SK-N-SH (cell line): ENCODE results near the gene PPP1R9B. TPM values are rescaled to one million over a fixed set of nuclear protein-coding genes. Genes with fewer than 3 reads are reported as not detected.

Experiments used
- CTCF ChIA-PET: fragments of 300-600, 350-600 bp; formaldehyde crosslinking; extraction: SDS; loops from one replicate; lab custom pipeline; 2021; lab: Yijun Ruan, JAX
- POLR2A ChIA-PET: fragments of 350-600 bp; sonication (Branson Sonifier 250); formaldehyde crosslinking; extraction: SDS; loops from one replicate; lab custom pipeline; 2020; ENCODE audit warnings: antibody characterized with exemption, inconsistent platforms; lab: Yijun Ruan, JAX
- DNase-seq: peaks from one replicate; pipeline ENCODE4 v3.0.0; 2012
- H2AFZ ChIP-seq: fragments of 200-600 bp; sonication (generic); 2 replicates; pipeline ENCODE4 v1.8.1; 2016; ENCODE audit warnings: antibody characterized with exemption, mild to moderate bottlenecking, low read depth
- H3F3A ChIP-seq: fragments of 200-600 bp; sonication (generic); replicated peaks from 2 replicates; pipeline ENCODE3; 2016; ENCODE audit warnings: antibody characterized with exemption, mild to moderate bottlenecking; ENCODE audit not compliant: insufficient read depth
- H3K27ac ChIP-seq, 2 experiments: fragments of 200-500 bp in 1 of 2; fragments of 200-600 bp in 1 of 2; sonication (Bioruptor generic) in 1 of 2; sonication (generic), shearing (Covaris generic) in 1 of 2; 2 replicates each; pipeline versions ENCODE4 v1.5.1 to v1.6.1; 2014 to 2016; ENCODE audit warnings: low read depth in 2 of 2, inconsistent platforms in 1 of 2, low read length in 1 of 2, mild to moderate bottlenecking in 1 of 2, mixed read lengths in 1 of 2
- H3K27me3 ChIP-seq: fragments of 200-600 bp; sonication (generic), shearing (Covaris generic); 2 replicates; pipeline ENCODE4 v1.6.1; 2016; ENCODE audit warnings: mixed run types; ENCODE audit not compliant: insufficient read depth
- H3K36me3 ChIP-seq, 2 experiments: fragments of 200-500 bp in 1 of 2; fragments of 200-600 bp in 1 of 2; sonication (Bioruptor generic) in 1 of 2; sonication (generic) in 1 of 2; replicated peaks in 1 of 2; 2 replicates each; pipeline versions ENCODE3 to v1.5.1; 2014 to 2016; ENCODE audit warnings: low read length in 1 of 2, mild to moderate bottlenecking in 1 of 2; ENCODE audit not compliant: insufficient read depth in 2 of 2, control insufficient read depth in 1 of 2
- H3K4me1 ChIP-seq, 2 experiments: fragments of 200-500 bp in 1 of 2; fragments of 200-600 bp in 1 of 2; sonication (Bioruptor generic) in 1 of 2; sonication (generic), shearing (Covaris generic) in 1 of 2; 2 replicates each; pipeline versions ENCODE4 v1.5.1 to v1.6.1; 2014 to 2016; ENCODE audit warnings: low read depth in 1 of 2, low read length in 1 of 2, mixed run types in 1 of 2; ENCODE audit not compliant: insufficient read depth in 2 of 2, control insufficient read depth in 1 of 2
- H3K4me2 ChIP-seq: fragments of 200-600 bp; sonication (generic), shearing (Covaris generic); 2 replicates; pipeline ENCODE4 v1.6.1; 2017; ENCODE audit warnings: mixed run types
- H3K4me3 ChIP-seq, 2 experiments: fragments of 200-500 bp in 1 of 2; fragments of 200-600 bp in 1 of 2; sonication (Bioruptor generic) in 1 of 2; sonication (generic), shearing (Covaris generic) in 1 of 2; 2 replicates each; pipeline versions ENCODE4 v1.5.1 to v1.8.1; 2014 to 2016; ENCODE audit warnings: low read depth in 2 of 2, inconsistent platforms in 1 of 2, low read length in 1 of 2, mild to moderate bottlenecking in 1 of 2, mixed read lengths in 1 of 2, moderate library complexity in 1 of 2
- H3K79me2 ChIP-seq: fragments of 200-600 bp; sonication (generic); 2 replicates; pipeline ENCODE4 v1.8.1; 2017; ENCODE audit warnings: mild to moderate bottlenecking; ENCODE audit not compliant: insufficient read depth
- H3K9ac ChIP-seq: fragments of 200-600 bp; sonication (generic); 2 replicates; pipeline ENCODE4 v1.6.1; 2017; ENCODE audit warnings: mixed run types
- H3K9me2 ChIP-seq: fragments of 200-600 bp; sonication (generic); 2 replicates; pipeline ENCODE4 v1.6.1; 2017; ENCODE audit warnings: mixed run types
- H3K9me3 ChIP-seq: fragments of 200-600 bp; sonication (generic); 2 replicates; pipeline ENCODE4 v1.6.1; 2017; ENCODE audit warnings: mixed run types, mild to moderate bottlenecking, moderate library complexity
- H4K20me1 ChIP-seq: fragments of 200-600 bp; sonication (generic); 2 replicates; pipeline ENCODE4 v1.6.1; 2017; ENCODE audit warnings: mild to moderate bottlenecking, mixed run types; ENCODE audit not compliant: insufficient read depth
- FOSL2 ChIP-seq: IDR thresholded peaks from 2 replicates; pipeline ENCODE4 v1.4.0; 2012; ENCODE audit warnings: low read depth, mild to moderate bottlenecking, moderate library complexity, borderline replicate concordance
- FOXJ3 ChIP-seq: sonication (generic); formaldehyde crosslinking; IDR thresholded peaks from 2 replicates; pipeline ENCODE4 v1.5.1; 2020; ENCODE audit warnings: mild to moderate bottlenecking, missing genetic modification reagents
- FOXM1 ChIP-seq: IDR thresholded peaks from 2 replicates; pipeline ENCODE4 v1.4.0; 2012; ENCODE audit warnings: low read depth, mild to moderate bottlenecking
- GABPA ChIP-seq: IDR thresholded peaks from 2 replicates; pipeline ENCODE4 v1.4.0; 2012; ENCODE audit warnings: low read depth, mild to moderate bottlenecking
- JUND ChIP-seq: IDR thresholded peaks from 2 replicates; pipeline ENCODE4 v1.4.0; 2012
- MXI1 ChIP-seq: IDR thresholded peaks from 2 replicates; pipeline ENCODE4 v1.6.1; 2012; ENCODE audit warnings: mild to moderate bottlenecking, low read depth, low read length, improper control_type of control experiment
- NRF1 ChIP-seq: IDR thresholded peaks from 2 replicates; pipeline ENCODE4 v1.6.1; 2012; ENCODE audit warnings: low read depth, mild to moderate bottlenecking, low read length
- RAD21 ChIP-seq: IDR thresholded peaks from 2 replicates; pipeline ENCODE4 v1.6.1; 2012; ENCODE audit warnings: mild to moderate bottlenecking, low read length
- RFX5 ChIP-seq: IDR thresholded peaks from 2 replicates; pipeline ENCODE4 v1.6.1; 2012; ENCODE audit warnings: mild to moderate bottlenecking, improper control_type of control experiment, low read length
- RXRA ChIP-seq: IDR thresholded peaks from 2 replicates; pipeline ENCODE4 v1.4.0; 2012; ENCODE audit warnings: low read depth, mild to moderate bottlenecking, borderline replicate concordance
- SIN3A ChIP-seq: IDR thresholded peaks from 2 replicates; pipeline ENCODE4 v1.6.1; 2012; ENCODE audit warnings: low read depth, mild to moderate bottlenecking, low read length, moderate library complexity, borderline replicate concordance
- TCF12 ChIP-seq: IDR thresholded peaks from 2 replicates; pipeline ENCODE4 v1.4.0; 2012
- TEAD4 ChIP-seq: IDR thresholded peaks from 2 replicates; pipeline ENCODE4 v1.4.0; 2012; ENCODE audit warnings: mild to moderate bottlenecking, borderline replicate concordance; ENCODE audit not compliant: insufficient read depth
- ZBTB33 ChIP-seq: IDR thresholded peaks from 2 replicates; pipeline ENCODE4 v1.4.0; 2012; ENCODE audit warnings: low read depth, borderline replicate concordance
- whole genome bisulfite sequencing: methylation state at CpG from one replicate; pipeline ENCODE4 v1.1.6; 2017; ENCODE audit warnings: low lambda C conversion rate; 5-methylcytosine and 5-hydroxymethylcytosine counted together
- polyA plus RNA-seq, 3 experiments: library from polyadenylated mRNA; depleted of rRNA; stranded (reverse); fragments of >200 nt; gene quantifications; 2 replicates each; pipeline ENCODE4 v1.2.3, GENCODE V29; 2012

The PPP1R9B gene
- polyA plus RNA-seq, 1 of the 3 experiments (the other 2 are of a cell fraction) = 35.2 TPM

DNA sequence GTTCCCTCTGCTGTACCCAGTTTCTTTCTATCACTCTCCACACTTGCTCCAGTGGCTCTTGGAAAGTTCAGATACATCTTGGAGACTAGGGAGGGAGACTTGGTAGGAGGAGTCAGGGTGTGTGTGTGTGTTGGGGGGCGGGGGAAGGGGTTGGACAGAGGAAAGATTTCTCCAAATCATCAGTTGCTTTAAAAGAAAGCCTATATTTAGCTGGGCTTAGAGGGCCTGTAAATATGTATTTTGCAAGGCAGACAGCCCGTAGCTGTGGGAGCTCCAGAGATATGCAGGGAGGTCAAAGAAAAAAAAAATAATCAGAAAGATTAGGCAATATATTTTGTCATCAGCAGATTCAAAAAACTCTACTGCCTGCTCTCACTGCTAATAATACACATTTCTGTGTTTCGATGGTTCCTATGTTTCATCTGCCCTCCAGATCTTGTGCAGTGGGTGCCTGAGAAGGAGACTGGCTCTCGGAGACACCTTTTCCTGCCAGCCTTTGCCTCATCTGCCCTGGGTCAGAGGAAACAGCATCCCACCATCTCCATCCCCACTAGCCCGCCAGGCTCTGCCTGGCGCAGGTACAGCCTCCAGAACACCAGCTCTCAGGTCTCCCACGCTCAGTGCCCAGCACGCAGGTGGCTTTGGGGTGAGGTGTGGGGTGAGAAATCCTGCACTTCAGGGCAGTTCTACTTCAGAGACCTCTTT lies 4.8 kb upstream of the PPP1R9B start:
- H2AFZ ChIP-seq = peak overlapping the region; percentile 44
- CTCF ChIA-PET = interaction anchor here (1.4 to 12.8 kb wide), 6 partner anchors 9 to 61 kb away, joined by 5 to 169 read pairs (median 13); partner anchors contain the start of gene COL1A1
- no peak overlapping the region for H3K4me3 ChIP-seq
- no peak overlapping the region; the same call in 1 of the 2 replicates for H3K9ac ChIP-seq
- no peaks in the 10 kb centered on the region for H3K9me3 ChIP-seq
- H3K27me3 ChIP-seq = no peaks in the 10 kb centered on the region
- H3K4me1 ChIP-seq = peaks cover 23 to 34% of the 10 kb centered on the region in 2 experiments; a peak in 3 of 4 replicates
- H3F3A ChIP-seq = peaks cover 29% of the 10 kb centered on the region
- 85% methylated on average over 8 of the region's 8 CpGs for WGBS
- POLR2A ChIA-PET = no interaction called here
- H3K4me2 ChIP-seq = peak overlapping the region; percentile 36; the same call in 1 of the 2 replicates
- no peaks in the 10 kb centered on the region for H3K9me2 ChIP-seq
- no peaks in the 10 kb centered on the region for H4K20me1 ChIP-seq
- no peak overlapping the region for H3K27ac ChIP-seq
- H3K36me3 ChIP-seq = no peaks in the 10 kb centered on the region
- H3K79me2 ChIP-seq = peaks cover 5% of the 10 kb centered on the region
- DNase-seq = no peak
- TF ChIP-seq SIN3A = no peak
- no peak for TF ChIP-seq TEAD4
- no peak for TF ChIP-seq RFX5
- no peak for TF ChIP-seq FOXJ3 (CRISPR knock-in tag)
- no peak for TF ChIP-seq NRF1

GRCh38 chr17:50154604-50155003 lies 4.1 kb upstream of the PPP1R9B start:
- H3K27ac ChIP-seq = peak overlapping the region in 1 of 2 experiments; percentile 63; a peak in 2 of 4 replicates

More at GRCh38 chr17:50154604-50155003, 4.1 kb upstream of the PPP1R9B start:
- WGBS = 82% methylated on average over 1 of the region's 1 CpG
- H3K4me2 ChIP-seq = peak overlapping the region; percentile 36; the same call in 1 of the 2 replicates
- peaks cover 24% of the 10 kb centered on the region for H3F3A ChIP-seq
- no peak overlapping the region for H3K9ac ChIP-seq
- H2AFZ ChIP-seq = peak overlapping the region; percentile 44
- POLR2A ChIA-PET = no interaction called here
- peaks cover 12% of the 10 kb centered on the region for H3K79me2 ChIP-seq
- no peak overlapping the region for H3K4me3 ChIP-seq
- CTCF ChIA-PET = interaction anchor here (1.3 to 12.8 kb wide), 7 partner anchors 9 to 60 kb away, joined by 4 to 169 read pairs (median 12); partner anchors contain the start of gene COL1A1
- no peaks in the 10 kb centered on the region for H3K27me3 ChIP-seq
- H3K9me3 ChIP-seq = no peaks in the 10 kb centered on the region
- peaks cover 23 to 34% of the 10 kb centered on the region in 2 experiments; a peak in 3 of 4 replicates for H3K4me1 ChIP-seq
- TF ChIP-seq MXI1 (no peak), GABPA (no peak), JUND (no peak), ZBTB33 (no peak), RAD21 (no peak), RXRA (no peak), TCF12 (no peak), FOXM1 (no peak), TEAD4 (no peak), FOSL2 (no peak)
- TF ChIP-seq, all 33 proteins: peak for 0
- no peaks in the 10 kb centered on the region; the same call in 1 of the 2 replicates for H4K20me1 ChIP-seq
- DNase-seq = no peak
- no peaks in the 10 kb centered on the region for H3K36me3 ChIP-seq
- no peaks in the 10 kb centered on the region for H3K9me2 ChIP-seq
